ENCODE data around the gene NSMCE1. TPM values are rescaled to one million over a fixed set of nuclear protein-coding genes. Genes with fewer than 3 reads are reported as not detected.
"Not testable (repeated sequence)": the region's sequence is repeated elsewhere in the genome, so short reads cannot be mapped to it uniquely, and the experiment has no call there.

NSMCE1 gene
- total RNA-seq, 1 donor from 2014 or later: 33.3 TPM

DNA sequence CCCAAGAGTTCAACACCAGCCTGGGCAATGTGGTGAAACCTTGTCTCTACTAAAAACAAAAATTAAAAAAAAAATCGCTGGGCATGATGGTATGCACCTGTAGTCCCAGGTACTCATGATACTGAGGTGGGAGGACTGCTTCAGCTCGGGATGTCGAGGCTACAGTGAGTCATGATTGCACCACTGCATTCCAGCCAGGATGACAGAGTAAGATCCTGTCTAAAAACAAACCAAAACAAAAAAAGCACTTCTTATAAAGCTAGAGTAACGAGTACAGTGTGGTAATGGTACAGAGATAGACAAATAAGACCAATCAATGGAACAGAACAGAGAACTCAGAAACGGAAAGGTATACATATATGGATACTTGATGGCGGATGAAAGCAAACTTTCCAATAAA lies 4.4 kb downstream of the NSMCE1 start:
- H3K4me1 Mint-ChIP-seq (ENCODE audit: unreplicated experiment): peaks cover 5% of the 10 kb centered on the region
- no peaks in the 10 kb centered on the region for H3K9me3 Mint-ChIP-seq
- TF ChIP-seq, protein P1, sequence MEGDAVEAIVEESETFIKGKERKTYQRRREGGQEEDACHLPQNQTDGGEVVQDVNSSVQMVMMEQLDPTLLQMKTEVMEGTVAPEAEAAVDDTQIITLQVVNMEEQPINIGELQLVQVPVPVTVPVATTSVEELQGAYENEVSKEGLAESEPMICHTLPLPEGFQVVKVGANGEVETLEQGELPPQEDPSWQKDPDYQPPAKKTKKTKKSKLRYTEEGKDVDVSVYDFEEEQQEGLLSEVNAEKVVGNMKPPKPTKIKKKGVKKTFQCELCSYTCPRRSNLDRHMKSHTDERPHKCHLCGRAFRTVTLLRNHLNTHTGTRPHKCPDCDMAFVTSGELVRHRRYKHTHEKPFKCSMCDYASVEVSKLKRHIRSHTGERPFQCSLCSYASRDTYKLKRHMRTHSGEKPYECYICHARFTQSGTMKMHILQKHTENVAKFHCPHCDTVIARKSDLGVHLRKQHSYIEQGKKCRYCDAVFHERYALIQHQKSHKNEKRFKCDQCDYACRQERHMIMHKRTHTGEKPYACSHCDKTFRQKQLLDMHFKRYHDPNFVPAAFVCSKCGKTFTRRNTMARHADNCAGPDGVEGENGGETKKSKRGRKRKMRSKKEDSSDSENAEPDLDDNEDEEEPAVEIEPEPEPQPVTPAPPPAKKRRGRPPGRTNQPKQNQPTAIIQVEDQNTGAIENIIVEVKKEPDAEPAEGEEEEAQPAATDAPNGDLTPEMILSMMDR (conservative IDR thresholded peaks at IDR 0.05): no peak
- H3K27ac Mint-ChIP-seq: peak overlapping the region; percentile 56
- H3K36me3 Mint-ChIP-seq: no peaks in the 10 kb centered on the region
- no peak for DNase-seq (ENCODE audit: extremely low spot score, unreplicated experiment)
- H3K27me3 Mint-ChIP-seq: no peaks in the 10 kb centered on the region
- H3K4me3 Mint-ChIP-seq: peak overlapping the region; percentile 35

DNA sequence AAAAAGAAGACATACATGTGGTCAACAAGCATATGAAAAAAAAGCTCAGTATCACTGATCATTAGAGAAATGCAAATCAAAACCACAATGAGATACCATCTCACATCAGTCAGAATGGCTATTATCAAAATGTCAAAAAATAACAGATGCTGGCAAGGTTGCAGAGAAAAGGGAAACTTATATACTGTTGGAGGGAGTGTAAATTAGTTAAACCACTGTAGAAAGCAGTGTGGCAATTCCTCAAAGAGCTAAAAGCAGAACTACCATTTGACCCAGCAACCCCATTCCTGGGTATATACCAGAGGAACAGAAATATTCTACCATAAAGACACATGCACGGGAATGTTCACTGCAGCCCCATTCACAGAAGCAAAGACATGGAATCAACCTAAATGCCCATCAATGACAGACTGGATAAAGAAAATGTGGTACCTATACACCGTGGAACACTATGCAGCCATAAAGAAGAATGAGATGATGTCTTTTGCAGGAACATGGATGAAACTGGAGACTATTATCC lies 5.6 kb downstream of the NSMCE1 start:
- not testable (repeated sequence) for H3K27me3 Mint-ChIP-seq; H3K27ac Mint-ChIP-seq; DNase-seq (ENCODE audit: extremely low spot score, unreplicated experiment)

DNA sequence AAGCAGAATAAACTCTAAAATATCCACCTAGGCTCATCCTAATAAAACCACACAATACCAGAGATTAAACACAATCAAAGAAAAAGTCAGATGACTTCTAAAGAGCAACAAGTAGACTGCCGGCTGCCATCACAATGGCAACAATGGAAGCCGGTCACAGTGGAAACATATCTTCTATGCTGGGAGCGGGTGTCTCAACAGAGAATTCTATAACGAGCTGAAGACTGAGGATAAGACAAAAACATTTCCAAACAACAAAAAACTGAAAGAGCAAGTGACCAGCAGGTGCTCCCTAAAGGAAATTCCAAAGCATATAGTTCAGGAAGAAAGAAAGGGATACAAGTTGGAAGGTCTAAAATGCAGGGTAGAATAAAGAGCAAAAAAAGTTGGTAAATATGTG lies 8.9 kb downstream of the NSMCE1 start:
- no peak overlapping the region for H3K4me3 Mint-ChIP-seq
- TF ChIP-seq, protein P1 (conservative IDR thresholded peaks at IDR 0.05): no peak
- no peak overlapping the region for H3K27ac Mint-ChIP-seq
- H3K4me1 Mint-ChIP-seq (ENCODE audit: unreplicated experiment): peaks cover 5% of the 10 kb centered on the region
- no peaks in the 10 kb centered on the region for H3K9me3 Mint-ChIP-seq
- H3K27me3 Mint-ChIP-seq: no peaks in the 10 kb centered on the region
- peak; percentile 22 for DNase-seq (ENCODE audit: extremely low spot score, unreplicated experiment)
- no peaks in the 10 kb centered on the region for H3K36me3 Mint-ChIP-seq

More for the DNA sequence above, 5.6 kb downstream of the NSMCE1 start:
- H3K9me3 Mint-ChIP-seq; H3K4me1 Mint-ChIP-seq (ENCODE audit: unreplicated experiment); H3K36me3 Mint-ChIP-seq; H3K4me3 Mint-ChIP-seq: not testable (repeated sequence)

DNA sequence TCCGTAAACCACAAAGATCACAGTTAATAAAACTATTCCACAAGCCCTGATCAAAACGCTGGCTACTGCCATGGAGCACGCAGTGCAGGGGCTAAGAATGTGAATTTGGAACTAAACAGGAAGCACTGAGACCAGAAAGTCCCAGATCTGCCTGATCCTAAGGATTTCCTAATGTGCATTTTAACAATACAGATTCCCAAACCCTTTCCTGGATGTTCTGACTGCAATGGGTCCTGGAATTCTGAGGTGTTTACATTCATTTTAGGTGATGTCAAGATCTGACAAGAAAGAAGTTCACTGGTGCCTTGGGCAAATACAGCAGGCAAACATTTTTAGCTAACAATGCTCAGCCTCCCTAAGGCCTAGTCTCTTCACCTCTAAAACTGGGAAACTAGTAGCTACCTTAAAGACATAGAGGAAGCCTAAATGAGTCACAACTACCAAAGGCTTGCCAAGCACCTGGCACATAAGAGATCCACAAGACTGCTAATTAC lies 10.3 kb downstream of the NSMCE1 start:
- H3K4me1 Mint-ChIP-seq (ENCODE audit: unreplicated experiment): peaks cover 10% of the 10 kb centered on the region
- peaks cover 4% of the 10 kb centered on the region for H3K36me3 Mint-ChIP-seq
- no peak overlapping the region for H3K4me3 Mint-ChIP-seq
- TF ChIP-seq, protein P1 (conservative IDR thresholded peaks at IDR 0.05): no peak
- no peaks in the 10 kb centered on the region for H3K27me3 Mint-ChIP-seq
- no peaks in the 10 kb centered on the region for H3K9me3 Mint-ChIP-seq
- no peak overlapping the region for H3K27ac Mint-ChIP-seq
- no peak for DNase-seq (ENCODE audit: extremely low spot score, unreplicated experiment)

DNA sequence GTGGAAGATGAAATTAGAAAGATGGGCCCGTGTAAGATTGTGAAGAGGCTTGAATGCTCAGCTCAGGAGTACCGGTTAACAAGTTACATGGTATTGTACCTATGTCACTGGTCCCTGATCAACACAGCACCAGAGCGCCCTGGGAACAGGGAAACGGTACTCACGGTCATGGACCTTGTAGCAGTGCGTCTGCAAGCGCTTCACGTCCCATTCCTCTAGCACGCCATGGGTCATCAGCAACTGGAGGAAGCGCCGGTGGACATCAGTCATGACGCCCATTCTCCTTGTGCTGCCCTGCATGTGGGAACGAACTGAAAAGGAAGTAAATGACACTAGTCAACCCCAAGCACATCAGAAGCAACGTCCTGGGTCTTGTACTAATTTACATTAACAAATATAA lies 11.3 kb downstream of the NSMCE1 start:
- H3K4me1 Mint-ChIP-seq (ENCODE audit: unreplicated experiment): peaks cover 6% of the 10 kb centered on the region
- H3K9me3 Mint-ChIP-seq: no peaks in the 10 kb centered on the region
- no peak overlapping the region for H3K4me3 Mint-ChIP-seq
- no peaks in the 10 kb centered on the region for H3K27me3 Mint-ChIP-seq
- peaks cover 4% of the 10 kb centered on the region for H3K36me3 Mint-ChIP-seq
- peak; percentile 63 for DNase-seq (ENCODE audit: extremely low spot score, unreplicated experiment)
- H3K27ac Mint-ChIP-seq: no peak overlapping the region
- TF ChIP-seq, protein P1 (conservative IDR thresholded peaks at IDR 0.05): no peak

DNA sequence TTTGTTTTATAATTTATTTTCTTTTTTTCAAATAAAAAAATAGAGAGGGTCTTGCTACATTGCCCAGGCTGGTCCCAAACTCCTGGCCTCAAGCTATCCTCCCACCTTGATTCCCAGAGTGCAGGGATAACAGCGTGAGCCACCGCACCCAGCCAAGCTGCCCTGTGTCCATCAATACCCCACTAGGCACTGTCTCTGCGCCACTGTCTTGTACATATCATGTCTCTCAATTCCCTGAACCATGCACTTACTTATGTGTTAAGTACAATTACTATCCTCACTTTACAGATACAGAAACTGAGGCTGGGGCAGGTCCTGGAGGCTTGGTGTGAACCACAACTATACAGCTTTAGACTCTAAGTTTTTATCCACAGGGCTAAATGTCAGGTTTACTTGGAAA lies 11.7 kb downstream of the NSMCE1 start:
- H3K36me3 Mint-ChIP-seq: peaks cover 4% of the 10 kb centered on the region
- no peak overlapping the region for H3K27ac Mint-ChIP-seq
- TF ChIP-seq, protein P1 (conservative IDR thresholded peaks at IDR 0.05): no peak
- no peaks in the 10 kb centered on the region for H3K27me3 Mint-ChIP-seq
- DNase-seq (ENCODE audit: extremely low spot score, unreplicated experiment): peak; percentile 31
- H3K4me3 Mint-ChIP-seq: no peak overlapping the region
- no peaks in the 10 kb centered on the region for H3K9me3 Mint-ChIP-seq
- peaks cover 5% of the 10 kb centered on the region for H3K4me1 Mint-ChIP-seq (ENCODE audit: unreplicated experiment)
